ENCODE data around the gene EPB41L2.

EPB41L2 gene

GRCh38 chr6:131061041-131061750, 1.8 kb downstream of the EPB41L2 start:
- FAIRE-seq = no peak

GRCh38 chr6:131060311-131060710, 2.7 kb downstream of the EPB41L2 start:
- FAIRE-seq = no peak

GRCh38 chr6:131059486-131059885, 3.6 kb downstream of the EPB41L2 start:
- FAIRE-seq = no peak

GRCh38 chr6:131058236-131058635, 4.8 kb downstream of the EPB41L2 start:
- FAIRE-seq = no peak

- FAIRE-seq = no peak
Observed at GRCh38 chr6:131054392-131055250, 8.4 kb downstream of the EPB41L2 start.

- FAIRE-seq = no peak
Observed at GRCh38 chr6:131053546-131054240, 9.4 kb downstream of the EPB41L2 start.

GRCh38 chr6:131052181-131052580, 10.9 kb downstream of the EPB41L2 start:
- FAIRE-seq = no peak

- no peak for FAIRE-seq
Observed at GRCh38 chr6:131051341-131051740, 11.7 kb downstream of the EPB41L2 start.

- no peak for FAIRE-seq
Observed at GRCh38 chr6:131049608-131050007, 13.4 kb downstream of the EPB41L2 start.

- no peak for FAIRE-seq
Observed at GRCh38 chr6:131048933-131049515, 14.0 kb downstream of the EPB41L2 start.

- peak; percentile 17 for FAIRE-seq
Observed at GRCh38 chr6:131048459-131048858, 14.6 kb downstream of the EPB41L2 start.

- FAIRE-seq = peak; percentile 44
Observed at GRCh38 chr6:131045139-131045538, 17.9 kb downstream of the EPB41L2 start.

GRCh38 chr6:131043902-131044447, 19.1 kb downstream of the EPB41L2 start:
- no peak for FAIRE-seq

- FAIRE-seq = no peak
Observed at GRCh38 chr6:131042664-131043063, 20.4 kb downstream of the EPB41L2 start.

GRCh38 chr6:131041814-131042213, 21.2 kb downstream of the EPB41L2 start:
- FAIRE-seq = no peak

GRCh38 chr6:131040866-131041265, 22.2 kb downstream of the EPB41L2 start:
- FAIRE-seq = no peak

- no peak for FAIRE-seq
Observed at GRCh38 chr6:131039345-131039680, 23.7 kb downstream of the EPB41L2 start.

- no peak for FAIRE-seq
Observed at GRCh38 chr6:131038597-131039344, 24.3 kb downstream of the EPB41L2 start.

GRCh38 chr6:131037194-131037897, 25.7 kb downstream of the EPB41L2 start:
- FAIRE-seq = no peak

- no peak for FAIRE-seq
Observed at GRCh38 chr6:131036601-131037000, 26.4 kb downstream of the EPB41L2 start.

GRCh38 chr6:131036143-131036542, 26.9 kb downstream of the EPB41L2 start:
- no peak for FAIRE-seq

- no peak for FAIRE-seq
Observed at GRCh38 chr6:131035582-131035981, 27.5 kb downstream of the EPB41L2 start.

Data from G401.6 (cell line).